SK-N-SH (cell line): ENCODE measurements around the gene NMS. TPM values are rescaled to one million over a fixed set of nuclear protein-coding genes. Genes with fewer than 3 reads are reported as not detected.

Experiments used
- CTCF ChIA-PET: fragments of 300-600, 350-600 bp; formaldehyde crosslinking; extraction: SDS; loops from one replicate; lab custom pipeline; 2021; lab: Yijun Ruan, JAX
- POLR2A ChIA-PET: fragments of 350-600 bp; sonication (Branson Sonifier 250); formaldehyde crosslinking; extraction: SDS; loops from one replicate; lab custom pipeline; 2020; ENCODE audit warnings: antibody characterized with exemption, inconsistent platforms; lab: Yijun Ruan, JAX
- DNase-seq: peaks from one replicate; pipeline ENCODE4 v3.0.0; 2012
- H2AFZ ChIP-seq: fragments of 200-600 bp; sonication (generic); 2 replicates; pipeline ENCODE4 v1.8.1; 2016; ENCODE audit warnings: antibody characterized with exemption, mild to moderate bottlenecking, low read depth
- H3F3A ChIP-seq: fragments of 200-600 bp; sonication (generic); replicated peaks from 2 replicates; pipeline ENCODE3; 2016; ENCODE audit warnings: antibody characterized with exemption, mild to moderate bottlenecking; ENCODE audit not compliant: insufficient read depth
- H3K27ac ChIP-seq, 2 experiments: fragments of 200-500 bp in 1 of 2; fragments of 200-600 bp in 1 of 2; sonication (Bioruptor generic) in 1 of 2; sonication (generic), shearing (Covaris generic) in 1 of 2; 2 replicates each; pipeline versions ENCODE4 v1.5.1 to v1.6.1; 2014 to 2016; ENCODE audit warnings: low read depth in 2 of 2, inconsistent platforms in 1 of 2, low read length in 1 of 2, mild to moderate bottlenecking in 1 of 2, mixed read lengths in 1 of 2
- H3K27me3 ChIP-seq: fragments of 200-600 bp; sonication (generic), shearing (Covaris generic); 2 replicates; pipeline ENCODE4 v1.6.1; 2016; ENCODE audit warnings: mixed run types; ENCODE audit not compliant: insufficient read depth
- H3K36me3 ChIP-seq, 2 experiments: fragments of 200-500 bp in 1 of 2; fragments of 200-600 bp in 1 of 2; sonication (Bioruptor generic) in 1 of 2; sonication (generic) in 1 of 2; replicated peaks in 1 of 2; 2 replicates each; pipeline versions ENCODE3 to v1.5.1; 2014 to 2016; ENCODE audit warnings: low read length in 1 of 2, mild to moderate bottlenecking in 1 of 2; ENCODE audit not compliant: insufficient read depth in 2 of 2, control insufficient read depth in 1 of 2
- H3K4me1 ChIP-seq, 2 experiments: fragments of 200-500 bp in 1 of 2; fragments of 200-600 bp in 1 of 2; sonication (Bioruptor generic) in 1 of 2; sonication (generic), shearing (Covaris generic) in 1 of 2; 2 replicates each; pipeline versions ENCODE4 v1.5.1 to v1.6.1; 2014 to 2016; ENCODE audit warnings: low read depth in 1 of 2, low read length in 1 of 2, mixed run types in 1 of 2; ENCODE audit not compliant: insufficient read depth in 2 of 2, control insufficient read depth in 1 of 2
- H3K4me2 ChIP-seq: fragments of 200-600 bp; sonication (generic), shearing (Covaris generic); 2 replicates; pipeline ENCODE4 v1.6.1; 2017; ENCODE audit warnings: mixed run types
- H3K4me3 ChIP-seq, 2 experiments: fragments of 200-500 bp in 1 of 2; fragments of 200-600 bp in 1 of 2; sonication (Bioruptor generic) in 1 of 2; sonication (generic), shearing (Covaris generic) in 1 of 2; 2 replicates each; pipeline versions ENCODE4 v1.5.1 to v1.8.1; 2014 to 2016; ENCODE audit warnings: low read depth in 2 of 2, inconsistent platforms in 1 of 2, low read length in 1 of 2, mild to moderate bottlenecking in 1 of 2, mixed read lengths in 1 of 2, moderate library complexity in 1 of 2
- H3K79me2 ChIP-seq: fragments of 200-600 bp; sonication (generic); 2 replicates; pipeline ENCODE4 v1.8.1; 2017; ENCODE audit warnings: mild to moderate bottlenecking; ENCODE audit not compliant: insufficient read depth
- H3K9ac ChIP-seq: fragments of 200-600 bp; sonication (generic); 2 replicates; pipeline ENCODE4 v1.6.1; 2017; ENCODE audit warnings: mixed run types
- H3K9me2 ChIP-seq: fragments of 200-600 bp; sonication (generic); 2 replicates; pipeline ENCODE4 v1.6.1; 2017; ENCODE audit warnings: mixed run types
- H3K9me3 ChIP-seq: fragments of 200-600 bp; sonication (generic); 2 replicates; pipeline ENCODE4 v1.6.1; 2017; ENCODE audit warnings: mixed run types, mild to moderate bottlenecking, moderate library complexity
- H4K20me1 ChIP-seq: fragments of 200-600 bp; sonication (generic); 2 replicates; pipeline ENCODE4 v1.6.1; 2017; ENCODE audit warnings: mild to moderate bottlenecking, mixed run types; ENCODE audit not compliant: insufficient read depth
- CHD2 ChIP-seq: fragments of 150-350 bp; IDR thresholded peaks from 2 replicates; pipeline ENCODE4 v1.6.1; 2018; ENCODE audit warnings: low read length; ENCODE audit not compliant: partially characterized antibody
- ELF1 ChIP-seq: IDR thresholded peaks from 2 replicates; pipeline ENCODE4 v1.4.0; 2012
- EP300 ChIP-seq, 2 experiments: IDR thresholded peaks; 2 replicates each; pipeline versions ENCODE4 v1.4.0 to v1.6.1; 2012; ENCODE audit warnings: borderline replicate concordance in 1 of 2, low read depth in 1 of 2, low read length in 1 of 2
- EZH2phosphoT487 ChIP-seq: fragments of 200-600 bp; sonication (generic); IDR thresholded peaks from 2 replicates; pipeline ENCODE4 v1.6.1; 2017; ENCODE audit warnings: low read depth, mixed run types, mild to moderate bottlenecking, antibody characterized with exemption, moderate library complexity, borderline replicate concordance
- FOXM1 ChIP-seq: IDR thresholded peaks from 2 replicates; pipeline ENCODE4 v1.4.0; 2012; ENCODE audit warnings: low read depth, mild to moderate bottlenecking
- GATA2 ChIP-seq: sonication (generic); formaldehyde crosslinking; IDR thresholded peaks from 2 replicates; pipeline ENCODE4 v1.5.0; 2020; ENCODE audit warnings: mild to moderate bottlenecking, missing genetic modification reagents
- JUND ChIP-seq: IDR thresholded peaks from 2 replicates; pipeline ENCODE4 v1.4.0; 2012
- MEF2A ChIP-seq: IDR thresholded peaks from 2 replicates; pipeline ENCODE4 v1.4.0; 2012; ENCODE audit warnings: low read depth, borderline replicate concordance
- MXI1 ChIP-seq: IDR thresholded peaks from 2 replicates; pipeline ENCODE4 v1.6.1; 2012; ENCODE audit warnings: mild to moderate bottlenecking, low read depth, low read length, improper control_type of control experiment
- NFIC ChIP-seq: IDR thresholded peaks from 2 replicates; pipeline ENCODE4 v1.4.0; 2012; ENCODE audit warnings: borderline replicate concordance
- NRF1 ChIP-seq: IDR thresholded peaks from 2 replicates; pipeline ENCODE4 v1.6.1; 2012; ENCODE audit warnings: low read depth, mild to moderate bottlenecking, low read length
- POLR2AphosphoS5 ChIP-seq: IDR thresholded peaks from 2 replicates; pipeline ENCODE4 v1.6.1; 2012; ENCODE audit warnings: low read depth, low read length
- RCOR1 ChIP-seq: fragments of 150-350 bp; IDR thresholded peaks from 2 replicates; pipeline ENCODE4 v1.6.1; 2017; ENCODE audit warnings: antibody characterized with exemption, low read length
- YY1 ChIP-seq: IDR thresholded peaks from 2 replicates; pipeline ENCODE4 v1.4.0; 2012; ENCODE audit warnings: low read depth, mild to moderate bottlenecking
- WGBS: methylation state at CpG from one replicate; pipeline ENCODE4 v1.1.6; 2017; ENCODE audit warnings: low lambda C conversion rate; 5-methylcytosine and 5-hydroxymethylcytosine counted together
- polyA plus RNA-seq, 3 experiments: library from polyadenylated mRNA; depleted of rRNA; stranded (reverse); fragments of >200 nt; gene quantifications; 2 replicates each; pipeline ENCODE4 v1.2.3, GENCODE V29; 2012
- TF ChIP-seq, protein P1 (sequence below): IDR thresholded peaks from 2 replicates; pipeline ENCODE4 v1.6.1; 2012; ENCODE audit warnings: mild to moderate bottlenecking, low read depth, low read length, moderate library complexity
- TF ChIP-seq, protein P2 (sequence below): fragments of 150-350 bp; IDR thresholded peaks from 2 replicates; pipeline ENCODE4 v1.6.1; 2017; ENCODE audit warnings: antibody characterized with exemption, low read length, low read depth, borderline replicate concordance
- TF ChIP-seq, protein P3 (sequence below): fragments of 150-350 bp; IDR thresholded peaks from 2 replicates; pipeline ENCODE4 v1.6.1; 2016; ENCODE audit warnings: mild to moderate bottlenecking, low read depth, low read length
- TF ChIP-seq, protein P4 (sequence below): IDR thresholded peaks from 2 replicates; pipeline ENCODE4 v1.4.0; 2012; ENCODE audit warnings: low read depth, borderline replicate concordance
- TF ChIP-seq, protein P5 (sequence below): fragments of 200-600 bp; sonication (generic); IDR thresholded peaks from 2 replicates; pipeline ENCODE4 v1.6.1; 2017; ENCODE audit warnings: antibody characterized with exemption, mild to moderate bottlenecking, moderate library complexity

Gene NMS
- polyA plus RNA-seq, 1 of the 3 experiments (the other 2 are of a cell fraction) = not detected

DNA sequence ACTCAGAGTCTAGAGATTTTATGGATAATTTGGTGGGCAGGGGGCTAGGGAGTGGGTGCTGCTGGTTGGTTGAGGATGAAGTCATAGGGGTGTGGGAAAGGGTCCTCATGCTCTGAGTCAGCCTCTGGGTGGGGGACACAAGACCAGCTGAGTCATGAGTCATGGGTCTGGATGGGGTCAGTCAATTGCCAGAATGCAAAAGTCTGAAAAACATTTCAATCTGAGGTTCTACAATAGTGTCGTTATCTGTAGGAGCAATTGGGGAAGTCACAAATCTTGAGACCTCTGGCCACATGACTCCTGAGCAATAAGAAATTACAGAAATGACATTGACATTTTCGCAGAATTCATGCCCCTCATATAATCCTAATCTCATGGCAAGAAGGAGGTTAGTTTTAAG is 15.1 kb downstream of the NMS start:
- CTCF ChIA-PET = no interaction called here
- no peaks in the 10 kb centered on the region for H3K9me2 ChIP-seq
- WGBS = 33% methylated on average over 2 of the region's 2 CpGs

More for the DNA sequence above, 15.1 kb downstream of the NMS start:
- Histone ChIP-seq H3F3A (no peaks in the 10 kb centered on the region), H3K4me3 (no peak overlapping the region), H3K4me2 (no peak overlapping the region), H2AFZ (no peak overlapping the region), H3K4me1 (no peaks in the 10 kb centered on the region), H3K79me2 (no peaks in the 10 kb centered on the region), H4K20me1 (no peaks in the 10 kb centered on the region), H3K9me3 (no peaks in the 10 kb centered on the region), H3K36me3 (no peaks in the 10 kb centered on the region), H3K27ac (no peak overlapping the region), H3K27me3 (peaks cover 9% of the 10 kb centered on the region; the same call in 1 of the 2 replicates), H3K9ac (no peak overlapping the region)
- DNase-seq = no peak
- TF ChIP-seq JUND (no peak), NFIC (no peak), NRF1 (no peak), EZH2phosphoT487 (no peak), EP300 (IDR thresholded peaks at IDR 0.05; ENCODE audit: borderline replicate concordance in 1 of 2, low read depth in 1 of 2, low read length in 1 of 2) (no peak), GATA2 (CRISPR knock-in tag) (no peak), MEF2A (no peak), POLR2AphosphoS5 (no peak), RCOR1 (no peak), YY1 (no peak), FOXM1 (no peak), MXI1 (no peak), CHD2 (no peak), ELF1 (no peak)
- TF ChIP-seq, protein P1, sequence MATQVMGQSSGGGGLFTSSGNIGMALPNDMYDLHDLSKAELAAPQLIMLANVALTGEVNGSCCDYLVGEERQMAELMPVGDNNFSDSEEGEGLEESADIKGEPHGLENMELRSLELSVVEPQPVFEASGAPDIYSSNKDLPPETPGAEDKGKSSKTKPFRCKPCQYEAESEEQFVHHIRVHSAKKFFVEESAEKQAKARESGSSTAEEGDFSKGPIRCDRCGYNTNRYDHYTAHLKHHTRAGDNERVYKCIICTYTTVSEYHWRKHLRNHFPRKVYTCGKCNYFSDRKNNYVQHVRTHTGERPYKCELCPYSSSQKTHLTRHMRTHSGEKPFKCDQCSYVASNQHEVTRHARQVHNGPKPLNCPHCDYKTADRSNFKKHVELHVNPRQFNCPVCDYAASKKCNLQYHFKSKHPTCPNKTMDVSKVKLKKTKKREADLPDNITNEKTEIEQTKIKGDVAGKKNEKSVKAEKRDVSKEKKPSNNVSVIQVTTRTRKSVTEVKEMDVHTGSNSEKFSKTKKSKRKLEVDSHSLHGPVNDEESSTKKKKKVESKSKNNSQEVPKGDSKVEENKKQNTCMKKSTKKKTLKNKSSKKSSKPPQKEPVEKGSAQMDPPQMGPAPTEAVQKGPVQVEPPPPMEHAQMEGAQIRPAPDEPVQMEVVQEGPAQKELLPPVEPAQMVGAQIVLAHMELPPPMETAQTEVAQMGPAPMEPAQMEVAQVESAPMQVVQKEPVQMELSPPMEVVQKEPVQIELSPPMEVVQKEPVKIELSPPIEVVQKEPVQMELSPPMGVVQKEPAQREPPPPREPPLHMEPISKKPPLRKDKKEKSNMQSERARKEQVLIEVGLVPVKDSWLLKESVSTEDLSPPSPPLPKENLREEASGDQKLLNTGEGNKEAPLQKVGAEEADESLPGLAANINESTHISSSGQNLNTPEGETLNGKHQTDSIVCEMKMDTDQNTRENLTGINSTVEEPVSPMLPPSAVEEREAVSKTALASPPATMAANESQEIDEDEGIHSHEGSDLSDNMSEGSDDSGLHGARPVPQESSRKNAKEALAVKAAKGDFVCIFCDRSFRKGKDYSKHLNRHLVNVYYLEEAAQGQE = no peak
- TF ChIP-seq, protein P2, sequence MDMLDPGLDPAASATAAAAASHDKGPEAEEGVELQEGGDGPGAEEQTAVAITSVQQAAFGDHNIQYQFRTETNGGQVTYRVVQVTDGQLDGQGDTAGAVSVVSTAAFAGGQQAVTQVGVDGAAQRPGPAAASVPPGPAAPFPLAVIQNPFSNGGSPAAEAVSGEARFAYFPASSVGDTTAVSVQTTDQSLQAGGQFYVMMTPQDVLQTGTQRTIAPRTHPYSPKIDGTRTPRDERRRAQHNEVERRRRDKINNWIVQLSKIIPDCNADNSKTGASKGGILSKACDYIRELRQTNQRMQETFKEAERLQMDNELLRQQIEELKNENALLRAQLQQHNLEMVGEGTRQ = no peak
- TF ChIP-seq, protein P3, sequence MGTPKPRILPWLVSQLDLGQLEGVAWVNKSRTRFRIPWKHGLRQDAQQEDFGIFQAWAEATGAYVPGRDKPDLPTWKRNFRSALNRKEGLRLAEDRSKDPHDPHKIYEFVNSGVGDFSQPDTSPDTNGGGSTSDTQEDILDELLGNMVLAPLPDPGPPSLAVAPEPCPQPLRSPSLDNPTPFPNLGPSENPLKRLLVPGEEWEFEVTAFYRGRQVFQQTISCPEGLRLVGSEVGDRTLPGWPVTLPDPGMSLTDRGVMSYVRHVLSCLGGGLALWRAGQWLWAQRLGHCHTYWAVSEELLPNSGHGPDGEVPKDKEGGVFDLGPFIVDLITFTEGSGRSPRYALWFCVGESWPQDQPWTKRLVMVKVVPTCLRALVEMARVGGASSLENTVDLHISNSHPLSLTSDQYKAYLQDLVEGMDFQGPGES = no peak
- TF ChIP-seq, protein P4, sequence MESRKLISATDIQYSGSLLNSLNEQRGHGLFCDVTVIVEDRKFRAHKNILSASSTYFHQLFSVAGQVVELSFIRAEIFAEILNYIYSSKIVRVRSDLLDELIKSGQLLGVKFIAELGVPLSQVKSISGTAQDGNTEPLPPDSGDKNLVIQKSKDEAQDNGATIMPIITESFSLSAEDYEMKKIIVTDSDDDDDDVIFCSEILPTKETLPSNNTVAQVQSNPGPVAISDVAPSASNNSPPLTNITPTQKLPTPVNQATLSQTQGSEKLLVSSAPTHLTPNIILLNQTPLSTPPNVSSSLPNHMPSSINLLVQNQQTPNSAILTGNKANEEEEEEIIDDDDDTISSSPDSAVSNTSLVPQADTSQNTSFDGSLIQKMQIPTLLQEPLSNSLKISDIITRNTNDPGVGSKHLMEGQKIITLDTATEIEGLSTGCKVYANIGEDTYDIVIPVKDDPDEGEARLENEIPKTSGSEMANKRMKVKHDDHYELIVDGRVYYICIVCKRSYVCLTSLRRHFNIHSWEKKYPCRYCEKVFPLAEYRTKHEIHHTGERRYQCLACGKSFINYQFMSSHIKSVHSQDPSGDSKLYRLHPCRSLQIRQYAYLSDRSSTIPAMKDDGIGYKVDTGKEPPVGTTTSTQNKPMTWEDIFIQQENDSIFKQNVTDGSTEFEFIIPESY = no peak
- TF ChIP-seq, protein P5, sequence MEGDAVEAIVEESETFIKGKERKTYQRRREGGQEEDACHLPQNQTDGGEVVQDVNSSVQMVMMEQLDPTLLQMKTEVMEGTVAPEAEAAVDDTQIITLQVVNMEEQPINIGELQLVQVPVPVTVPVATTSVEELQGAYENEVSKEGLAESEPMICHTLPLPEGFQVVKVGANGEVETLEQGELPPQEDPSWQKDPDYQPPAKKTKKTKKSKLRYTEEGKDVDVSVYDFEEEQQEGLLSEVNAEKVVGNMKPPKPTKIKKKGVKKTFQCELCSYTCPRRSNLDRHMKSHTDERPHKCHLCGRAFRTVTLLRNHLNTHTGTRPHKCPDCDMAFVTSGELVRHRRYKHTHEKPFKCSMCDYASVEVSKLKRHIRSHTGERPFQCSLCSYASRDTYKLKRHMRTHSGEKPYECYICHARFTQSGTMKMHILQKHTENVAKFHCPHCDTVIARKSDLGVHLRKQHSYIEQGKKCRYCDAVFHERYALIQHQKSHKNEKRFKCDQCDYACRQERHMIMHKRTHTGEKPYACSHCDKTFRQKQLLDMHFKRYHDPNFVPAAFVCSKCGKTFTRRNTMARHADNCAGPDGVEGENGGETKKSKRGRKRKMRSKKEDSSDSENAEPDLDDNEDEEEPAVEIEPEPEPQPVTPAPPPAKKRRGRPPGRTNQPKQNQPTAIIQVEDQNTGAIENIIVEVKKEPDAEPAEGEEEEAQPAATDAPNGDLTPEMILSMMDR = no peak
- POLR2A ChIA-PET = no interaction called here
